IPS-20b (cell line): ENCODE data around the gene ASB2.

Experiments
- H3K27ac ChIP-seq: one replicate; pipeline ENCODE4 v1.5.1; 2013; ENCODE audit warnings: low read length
- H3K27me3 ChIP-seq: 2 replicates; pipeline ENCODE4 v1.6.1; 2013; ENCODE audit warnings: mild to moderate bottlenecking, low read length, inconsistent platforms; ENCODE audit not compliant: insufficient read depth
- H3K36me3 ChIP-seq: 2 replicates; pipeline ENCODE4 v1.6.1; 2013; ENCODE audit warnings: low read depth, mild to moderate bottlenecking, inconsistent platforms, low read length, moderate library complexity; ENCODE audit not compliant: insufficient read depth
- H3K4me1 ChIP-seq: 2 replicates; pipeline ENCODE4 v1.6.1; 2013; ENCODE audit warnings: mild to moderate bottlenecking, control low read depth, inconsistent platforms, low read length, moderate library complexity; ENCODE audit not compliant: insufficient read depth
- H3K4me3 ChIP-seq: 2 replicates; pipeline ENCODE4 v1.5.1; 2013; ENCODE audit warnings: mild to moderate bottlenecking, low read length, inconsistent platforms
- H3K9ac ChIP-seq: 2 replicates; pipeline ENCODE4 v1.6.1; 2013; ENCODE audit warnings: low read depth, mild to moderate bottlenecking, inconsistent platforms, low read length, moderate library complexity
- H3K9me3 ChIP-seq: 2 replicates; pipeline ENCODE4 v1.6.1; 2013; ENCODE audit warnings: mild to moderate bottlenecking, low read depth, low read length, inconsistent platforms; ENCODE audit not compliant: insufficient read depth

ASB2 gene

DNA sequence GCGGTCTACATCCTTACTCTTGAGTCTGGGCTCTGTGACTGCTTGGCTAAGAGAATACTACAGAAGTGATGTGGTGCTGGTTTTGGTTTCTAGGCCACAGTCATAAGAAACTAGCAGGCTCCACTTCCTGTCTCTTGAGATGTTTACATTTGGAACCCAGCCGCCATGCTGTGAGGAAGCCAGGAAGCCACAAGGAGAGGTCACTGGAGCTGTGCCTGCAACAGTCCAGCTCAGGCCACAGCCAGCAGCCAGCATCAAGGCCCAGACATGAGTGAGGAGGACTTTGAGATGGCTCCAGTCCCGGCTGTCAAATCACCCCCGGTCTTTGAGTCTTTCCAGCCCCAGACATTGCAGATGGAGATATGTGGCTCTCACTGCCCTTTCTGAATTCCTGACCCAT is 62.1 kb downstream of the ASB2 start:
- no peaks in the 10 kb centered on the region for H3K4me1 ChIP-seq
- no peak overlapping the region for H3K9ac ChIP-seq
- H3K4me3 ChIP-seq, result no peak overlapping the region
- H3K9me3 ChIP-seq, result no peaks in the 10 kb centered on the region
- H3K36me3 ChIP-seq, result no peaks in the 10 kb centered on the region
- H3K27me3 ChIP-seq, result no peaks in the 10 kb centered on the region
- H3K27ac ChIP-seq, result no peak overlapping the region

DNA sequence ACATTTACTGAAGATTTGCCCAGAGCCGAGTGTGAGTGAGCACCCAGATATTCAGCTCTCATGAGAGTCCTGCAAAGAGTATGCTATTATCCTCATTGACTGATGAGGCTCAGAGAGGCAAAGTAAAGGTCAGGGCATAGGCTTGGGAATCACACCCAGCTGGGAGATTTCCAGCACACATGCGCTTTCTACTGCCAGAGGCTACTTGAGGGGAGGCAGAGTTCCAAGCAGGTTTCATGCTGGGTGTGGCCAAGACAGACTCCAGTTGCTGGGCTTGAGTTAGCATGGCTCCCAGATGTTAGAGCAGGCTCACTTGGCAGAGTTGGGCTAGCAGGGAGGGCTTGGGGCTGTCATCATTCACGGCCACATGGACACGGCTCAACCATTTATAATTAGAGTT is 63.6 kb downstream of the ASB2 start:
- Histone ChIP-seq H3K9ac (no peak overlapping the region), H3K9me3 (no peaks in the 10 kb centered on the region), H3K4me3 (no peak overlapping the region), H3K36me3 (no peaks in the 10 kb centered on the region), H3K27me3 (no peaks in the 10 kb centered on the region), H3K4me1 (no peaks in the 10 kb centered on the region), H3K27ac (no peak overlapping the region)

GRCh38 chr14:93911975-93912615 is 64.3 kb downstream of the ASB2 start:
- H3K9ac ChIP-seq, result no peak overlapping the region
- no peaks in the 10 kb centered on the region for H3K4me1 ChIP-seq
- H3K9me3 ChIP-seq, result no peaks in the 10 kb centered on the region
- no peaks in the 10 kb centered on the region for H3K27me3 ChIP-seq
- no peak overlapping the region for H3K4me3 ChIP-seq
- no peak overlapping the region for H3K27ac ChIP-seq
- H3K36me3 ChIP-seq, result no peaks in the 10 kb centered on the region

GRCh38 chr14:93909429-93910128 is 66.8 kb downstream of the ASB2 start:
- Histone ChIP-seq H3K27ac (no peak overlapping the region), H3K4me3 (no peak overlapping the region), H3K9ac (no peak overlapping the region), H3K4me1 (no peaks in the 10 kb centered on the region; the same call in 1 of the 2 replicates), H3K9me3 (no peaks in the 10 kb centered on the region), H3K36me3 (no peaks in the 10 kb centered on the region), H3K27me3 (no peaks in the 10 kb centered on the region)

- Histone ChIP-seq H3K27me3 (no peaks in the 10 kb centered on the region), H3K36me3 (no peaks in the 10 kb centered on the region), H3K4me3 (no peak overlapping the region), H3K4me1 (no peaks in the 10 kb centered on the region; the same call in 1 of the 2 replicates), H3K9ac (no peak overlapping the region), H3K9me3 (no peaks in the 10 kb centered on the region), H3K27ac (no peak overlapping the region)
These were observed 69.7 kb downstream of the ASB2 start for GRCh38 chr14:93906341-93907329.

GRCh38 chr14:93905623-93906022 is 70.7 kb downstream of the ASB2 start:
- H3K9ac ChIP-seq, result no peak overlapping the region
- no peak overlapping the region for H3K4me3 ChIP-seq
- no peaks in the 10 kb centered on the region; the same call in 1 of the 2 replicates for H3K4me1 ChIP-seq
- H3K27me3 ChIP-seq, result no peaks in the 10 kb centered on the region
- H3K36me3 ChIP-seq, result no peaks in the 10 kb centered on the region
- no peaks in the 10 kb centered on the region for H3K9me3 ChIP-seq
- H3K27ac ChIP-seq, result no peak overlapping the region

GRCh38 chr14:93903342-93904184 is 72.8 kb downstream of the ASB2 start:
- no peak overlapping the region for H3K4me3 ChIP-seq
- H3K9ac ChIP-seq, result no peak overlapping the region

DNA sequence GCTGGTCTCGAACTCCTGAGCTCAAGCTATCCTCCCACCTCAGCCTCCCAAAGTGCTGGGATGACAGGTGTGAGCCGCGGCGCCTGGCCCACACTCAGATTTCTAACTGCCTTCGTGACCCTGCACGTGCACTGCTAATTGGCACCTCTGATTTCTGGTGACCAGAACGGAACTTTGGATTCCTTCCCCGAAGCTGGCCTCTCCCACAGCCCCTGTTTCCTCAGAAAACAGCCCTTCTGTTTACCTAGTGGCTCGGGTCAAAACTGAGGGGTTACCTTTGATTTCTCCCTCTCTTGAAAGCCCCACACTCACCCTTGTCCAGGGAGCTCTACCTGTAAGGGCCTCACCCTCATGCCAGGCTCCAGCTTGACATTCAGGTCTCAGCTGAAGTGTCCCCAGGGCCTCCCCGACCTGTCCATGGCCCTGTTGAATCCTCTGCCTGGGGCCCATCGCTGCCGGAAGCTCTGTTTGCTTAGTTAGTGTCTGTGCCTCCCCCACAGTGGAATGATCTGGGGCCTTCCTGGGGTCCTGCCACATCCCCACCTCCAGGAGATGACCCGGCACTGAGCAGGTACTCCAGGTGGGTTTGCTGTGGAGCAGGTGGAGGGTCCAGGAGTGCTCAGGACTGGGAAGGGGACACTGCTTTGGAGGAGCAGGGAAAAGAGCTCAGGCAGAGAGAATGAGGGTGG is 73.6 kb downstream of the ASB2 start:
- Histone ChIP-seq H3K36me3 (no peaks in the 10 kb centered on the region), H3K9ac (no peak overlapping the region), H3K27me3 (no peaks in the 10 kb centered on the region), H3K4me1 (no peaks in the 10 kb centered on the region; the same call in 1 of the 2 replicates), H3K9me3 (no peaks in the 10 kb centered on the region), H3K4me3 (no peak overlapping the region), H3K27ac (no peak overlapping the region)

More at GRCh38 chr14:93903342-93904184, 72.8 kb downstream of the ASB2 start:
- Histone ChIP-seq H3K27ac (no peak overlapping the region), H3K4me1 (no peaks in the 10 kb centered on the region; the same call in 1 of the 2 replicates), H3K36me3 (no peaks in the 10 kb centered on the region), H3K27me3 (no peaks in the 10 kb centered on the region), H3K9me3 (no peaks in the 10 kb centered on the region)

DNA sequence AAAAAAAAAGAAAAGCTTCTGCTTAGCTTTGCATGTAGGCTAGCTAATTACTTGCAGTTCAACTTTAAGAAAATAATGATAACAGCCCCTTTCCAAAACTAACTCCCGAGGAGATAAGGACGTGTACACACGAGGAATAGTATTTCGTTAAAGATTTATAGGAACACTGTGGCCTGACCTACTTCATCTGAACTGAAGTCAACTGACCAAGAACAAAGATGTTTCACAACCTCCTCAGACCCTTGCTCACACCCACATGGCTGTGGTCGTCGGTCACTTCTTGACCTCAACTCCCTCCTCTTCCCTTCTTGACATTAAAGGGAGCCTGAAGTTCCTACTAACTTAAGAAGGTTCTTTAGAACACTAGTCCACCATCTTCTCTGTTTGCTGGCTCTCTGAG is 74.6 kb downstream of the ASB2 start:
- no peak overlapping the region for H3K4me3 ChIP-seq
- H3K9ac ChIP-seq, result no peak overlapping the region
- no peak overlapping the region for H3K27ac ChIP-seq
- H3K9me3 ChIP-seq, result no peaks in the 10 kb centered on the region
- H3K27me3 ChIP-seq, result no peaks in the 10 kb centered on the region
- H3K4me1 ChIP-seq, result no peaks in the 10 kb centered on the region; the same call in 1 of the 2 replicates
- H3K36me3 ChIP-seq, result no peaks in the 10 kb centered on the region

- Histone ChIP-seq H3K4me3 (no peak overlapping the region), H3K36me3 (no peaks in the 10 kb centered on the region), H3K4me1 (peaks cover 8% of the 10 kb centered on the region), H3K9ac (no peak overlapping the region), H3K9me3 (no peaks in the 10 kb centered on the region), H3K27me3 (no peaks in the 10 kb centered on the region), H3K27ac (no peak overlapping the region)
These were observed 77.6 kb downstream of the ASB2 start for GRCh38 chr14:93898731-93899130.
